ENCODE results near the gene CACNG7.

Gene CACNG7

GRCh38 chr19:53960187-53960586 is 51.1 kb downstream of the CACNG7 start:
- H3K36me3 ChIP-seq (ENCODE audit: control insufficient read depth, low read depth, low read length): peaks cover 11% of the 10 kb centered on the region
- H3K9me3 ChIP-seq (ENCODE audit: control insufficient read depth, low read depth, low read length): no peaks in the 10 kb centered on the region
- peak overlapping the region; percentile 81 for H3K27ac ChIP-seq (ENCODE audit: low read length)
- H3K27me3 ChIP-seq (ENCODE audit: control insufficient read depth, insufficient read depth, low read length): peaks cover 4% of the 10 kb centered on the region
- peak overlapping the region; percentile 84 for H3K4me3 ChIP-seq (ENCODE audit: low read length)
- peaks cover 29% of the 10 kb centered on the region for H3K4me1 ChIP-seq (ENCODE audit: control insufficient read depth, low read depth, low read length)
- H3K9ac ChIP-seq (ENCODE audit: low read length): peak overlapping the region; percentile 75

GRCh38 chr19:53960886-53961285 is 51.8 kb downstream of the CACNG7 start:
- Histone ChIP-seq H3K9ac (ENCODE audit: low read length) (peak overlapping the region; percentile 75), H3K9me3 (ENCODE audit: control insufficient read depth, low read depth, low read length) (no peaks in the 10 kb centered on the region), H3K27me3 (ENCODE audit: control insufficient read depth, insufficient read depth, low read length) (peaks cover 4% of the 10 kb centered on the region), H3K27ac (ENCODE audit: low read length) (no peak overlapping the region), H3K36me3 (ENCODE audit: control insufficient read depth, low read depth, low read length) (peaks cover 16% of the 10 kb centered on the region), H3K4me1 (ENCODE audit: control insufficient read depth, low read depth, low read length) (peaks cover 29% of the 10 kb centered on the region), H3K4me3 (ENCODE audit: low read length) (peak overlapping the region; percentile 84)

- Histone ChIP-seq H3K4me3 (ENCODE audit: low read length) (peak overlapping the region; percentile 84), H3K9me3 (ENCODE audit: control insufficient read depth, low read depth, low read length) (no peaks in the 10 kb centered on the region), H3K27me3 (ENCODE audit: control insufficient read depth, insufficient read depth, low read length) (peaks cover 4% of the 10 kb centered on the region), H3K27ac (ENCODE audit: low read length) (no peak overlapping the region), H3K36me3 (ENCODE audit: control insufficient read depth, low read depth, low read length) (peaks cover 19% of the 10 kb centered on the region), H3K4me1 (ENCODE audit: control insufficient read depth, low read depth, low read length) (peaks cover 20% of the 10 kb centered on the region), H3K9ac (ENCODE audit: low read length) (peak overlapping the region; percentile 48)
Observed at GRCh38 chr19:53961523-53962356, 52.7 kb downstream of the CACNG7 start.

- Histone ChIP-seq H3K9me3 (ENCODE audit: control insufficient read depth, low read depth, low read length) (no peaks in the 10 kb centered on the region), H3K4me1 (ENCODE audit: control insufficient read depth, low read depth, low read length) (peaks cover 11% of the 10 kb centered on the region), H3K9ac (ENCODE audit: low read length) (peak within 1 kb of the TSS; percentile 48), H3K27ac (ENCODE audit: low read length) (no peak within 1 kb of the TSS), H3K4me3 (ENCODE audit: low read length) (peak within 1 kb of the TSS; percentile 84), H3K27me3 (ENCODE audit: control insufficient read depth, insufficient read depth, low read length) (peaks cover 4% of the 10 kb centered on the region), H3K36me3 (ENCODE audit: control insufficient read depth, low read depth, low read length) (peaks cover 28% of the 10 kb centered on the region)
Observed at GRCh38 chr19:53962887-53963431, 53.9 kb downstream of the CACNG7 start, which contains the start of gene CACNG8. TSS of gene CACNG8 (plus strand) at chr19:53962937.

- Histone ChIP-seq H3K36me3 (ENCODE audit: control insufficient read depth, low read depth, low read length) (peaks cover 34% of the 10 kb centered on the region), H3K27ac (ENCODE audit: low read length) (no peak overlapping the region), H3K4me3 (ENCODE audit: low read length) (no peak overlapping the region), H3K9ac (ENCODE audit: low read length) (no peak overlapping the region), H3K27me3 (ENCODE audit: control insufficient read depth, insufficient read depth, low read length) (peaks cover 4% of the 10 kb centered on the region), H3K9me3 (ENCODE audit: control insufficient read depth, low read depth, low read length) (no peaks in the 10 kb centered on the region), H3K4me1 (ENCODE audit: control insufficient read depth, low read depth, low read length) (peaks cover 4% of the 10 kb centered on the region)
Observed at GRCh38 chr19:53965091-53965490, 56.0 kb downstream of the CACNG7 start.

GRCh38 chr19:53966931-53967330 is 57.9 kb downstream of the CACNG7 start:
- Histone ChIP-seq H3K4me3 (ENCODE audit: low read length) (no peak overlapping the region), H3K9ac (ENCODE audit: low read length) (no peak overlapping the region), H3K27ac (ENCODE audit: low read length) (no peak overlapping the region), H3K4me1 (ENCODE audit: control insufficient read depth, low read depth, low read length) (no peaks in the 10 kb centered on the region), H3K27me3 (ENCODE audit: control insufficient read depth, insufficient read depth, low read length) (no peaks in the 10 kb centered on the region), H3K36me3 (ENCODE audit: control insufficient read depth, low read depth, low read length) (peaks cover 34% of the 10 kb centered on the region), H3K9me3 (ENCODE audit: control insufficient read depth, low read depth, low read length) (no peaks in the 10 kb centered on the region)

GRCh38 chr19:53969366-53969765 is 60.3 kb downstream of the CACNG7 start:
- Histone ChIP-seq H3K36me3 (ENCODE audit: control insufficient read depth, low read depth, low read length) (peaks cover 35% of the 10 kb centered on the region), H3K27me3 (ENCODE audit: control insufficient read depth, insufficient read depth, low read length) (no peaks in the 10 kb centered on the region), H3K9me3 (ENCODE audit: control insufficient read depth, low read depth, low read length) (no peaks in the 10 kb centered on the region), H3K4me3 (ENCODE audit: low read length) (no peak overlapping the region), H3K4me1 (ENCODE audit: control insufficient read depth, low read depth, low read length) (no peaks in the 10 kb centered on the region), H3K27ac (ENCODE audit: low read length) (no peak overlapping the region), H3K9ac (ENCODE audit: low read length) (no peak overlapping the region)

GRCh38 chr19:53971673-53972072 is 62.6 kb downstream of the CACNG7 start:
- H3K36me3 ChIP-seq (ENCODE audit: control insufficient read depth, low read depth, low read length): peaks cover 22% of the 10 kb centered on the region
- H3K27ac ChIP-seq (ENCODE audit: low read length): no peak overlapping the region
- H3K27me3 ChIP-seq (ENCODE audit: control insufficient read depth, insufficient read depth, low read length): no peaks in the 10 kb centered on the region
- H3K9ac ChIP-seq (ENCODE audit: low read length): no peak overlapping the region
- no peaks in the 10 kb centered on the region for H3K4me1 ChIP-seq (ENCODE audit: control insufficient read depth, low read depth, low read length)
- no peak overlapping the region for H3K4me3 ChIP-seq (ENCODE audit: low read length)
- no peaks in the 10 kb centered on the region for H3K9me3 ChIP-seq (ENCODE audit: control insufficient read depth, low read depth, low read length)

- no peak overlapping the region for H3K27ac ChIP-seq (ENCODE audit: low read length)
- no peaks in the 10 kb centered on the region for H3K9me3 ChIP-seq (ENCODE audit: control insufficient read depth, low read depth, low read length)
- H3K4me1 ChIP-seq (ENCODE audit: control insufficient read depth, low read depth, low read length): peaks cover 15% of the 10 kb centered on the region
- peak overlapping the region; percentile 70 for H3K4me3 ChIP-seq (ENCODE audit: low read length)
- no peak overlapping the region for H3K9ac ChIP-seq (ENCODE audit: low read length)
- H3K27me3 ChIP-seq (ENCODE audit: control insufficient read depth, insufficient read depth, low read length): no peaks in the 10 kb centered on the region
- peaks cover 7% of the 10 kb centered on the region for H3K36me3 ChIP-seq (ENCODE audit: control insufficient read depth, low read depth, low read length)
Observed at GRCh38 chr19:53977429-53977990, 68.4 kb downstream of the CACNG7 start.

GRCh38 chr19:53977991-53978731 is 69.1 kb downstream of the CACNG7 start:
- Histone ChIP-seq H3K4me1 (ENCODE audit: control insufficient read depth, low read depth, low read length) (peaks cover 15% of the 10 kb centered on the region), H3K9ac (ENCODE audit: low read length) (no peak overlapping the region), H3K4me3 (ENCODE audit: low read length) (peak overlapping the region; percentile 70), H3K36me3 (ENCODE audit: control insufficient read depth, low read depth, low read length) (peaks cover 7% of the 10 kb centered on the region), H3K27ac (ENCODE audit: low read length) (no peak overlapping the region), H3K27me3 (ENCODE audit: control insufficient read depth, insufficient read depth, low read length) (peaks cover under 1% of the 10 kb centered on the region), H3K9me3 (ENCODE audit: control insufficient read depth, low read depth, low read length) (no peaks in the 10 kb centered on the region)
